ENCODE results near the gene PASD1.
"Not testable (repeated sequence)": the region's sequence is repeated elsewhere in the genome, so short reads cannot be mapped to it uniquely, and the experiment has no call there.

PASD1 gene, protein sequence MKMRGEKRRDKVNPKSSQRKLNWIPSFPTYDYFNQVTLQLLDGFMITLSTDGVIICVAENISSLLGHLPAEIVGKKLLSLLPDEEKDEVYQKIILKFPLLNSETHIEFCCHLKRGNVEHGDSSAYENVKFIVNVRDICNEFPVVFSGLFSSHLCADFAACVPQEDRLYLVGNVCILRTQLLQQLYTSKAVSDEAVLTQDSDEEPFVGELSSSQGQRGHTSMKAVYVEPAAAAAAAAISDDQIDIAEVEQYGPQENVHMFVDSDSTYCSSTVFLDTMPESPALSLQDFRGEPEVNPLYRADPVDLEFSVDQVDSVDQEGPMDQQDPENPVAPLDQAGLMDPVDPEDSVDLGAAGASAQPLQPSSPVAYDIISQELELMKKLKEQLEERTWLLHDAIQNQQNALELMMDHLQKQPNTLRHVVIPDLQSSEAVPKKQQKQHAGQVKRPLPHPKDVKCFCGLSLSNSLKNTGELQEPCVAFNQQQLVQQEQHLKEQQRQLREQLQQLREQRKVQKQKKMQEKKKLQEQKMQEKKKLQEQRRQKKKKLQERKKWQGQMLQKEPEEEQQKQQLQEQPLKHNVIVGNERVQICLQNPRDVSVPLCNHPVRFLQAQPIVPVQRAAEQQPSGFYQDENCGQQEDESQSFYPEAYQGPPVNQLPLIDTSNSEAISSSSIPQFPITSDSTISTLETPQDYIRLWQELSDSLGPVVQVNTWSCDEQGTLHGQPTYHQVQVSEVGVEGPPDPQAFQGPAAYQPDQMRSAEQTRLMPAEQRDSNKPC

DNA sequence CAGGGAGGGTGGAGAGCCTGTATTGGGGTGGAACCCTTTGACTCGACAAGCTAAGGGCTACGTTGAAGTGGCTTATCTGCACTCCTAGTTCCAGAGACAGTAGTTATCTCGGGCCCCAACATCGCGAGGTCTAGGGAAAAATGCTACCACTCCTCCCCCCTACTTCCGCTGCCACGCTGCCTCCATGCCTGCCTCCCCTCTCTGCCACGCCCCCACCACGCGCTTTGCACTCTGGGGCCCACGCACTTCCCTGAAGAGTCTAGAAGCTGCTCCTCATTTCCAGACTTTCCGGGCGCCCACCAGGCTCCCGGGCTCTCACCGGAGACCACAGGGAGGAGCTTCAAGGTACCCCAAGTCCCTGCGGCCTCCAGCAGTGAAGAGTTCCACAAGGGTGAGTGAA lies at the start of gene PASD1:
TSS of gene PASD1 (plus strand) at position 227 of the 400 bp plus-strand sequence. CDS start 37,879 bp downstream, outside the sequence.
- no peak for DNase-seq

DNA sequence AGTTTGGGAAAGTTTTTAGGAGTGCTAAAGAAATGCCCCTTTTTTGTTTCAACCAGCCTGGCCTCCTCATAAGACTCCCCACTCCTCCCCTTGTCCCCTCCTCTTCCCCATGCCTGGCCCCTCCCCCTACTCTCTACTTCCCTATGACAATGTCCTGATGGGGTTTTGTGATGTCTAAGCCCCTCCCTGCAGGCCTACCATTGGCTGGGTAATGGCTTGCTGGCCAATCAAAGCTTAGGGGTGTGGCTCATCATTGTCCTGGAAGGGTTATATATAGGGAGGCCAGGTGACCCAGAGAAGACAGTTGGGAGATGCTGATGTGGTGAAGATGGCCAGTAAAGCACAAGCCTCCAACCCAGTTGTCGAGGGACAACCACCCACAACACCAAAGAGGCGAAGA lies 48.2 kb upstream of the PASD1 start:
- DNase-seq = no peak

DNA sequence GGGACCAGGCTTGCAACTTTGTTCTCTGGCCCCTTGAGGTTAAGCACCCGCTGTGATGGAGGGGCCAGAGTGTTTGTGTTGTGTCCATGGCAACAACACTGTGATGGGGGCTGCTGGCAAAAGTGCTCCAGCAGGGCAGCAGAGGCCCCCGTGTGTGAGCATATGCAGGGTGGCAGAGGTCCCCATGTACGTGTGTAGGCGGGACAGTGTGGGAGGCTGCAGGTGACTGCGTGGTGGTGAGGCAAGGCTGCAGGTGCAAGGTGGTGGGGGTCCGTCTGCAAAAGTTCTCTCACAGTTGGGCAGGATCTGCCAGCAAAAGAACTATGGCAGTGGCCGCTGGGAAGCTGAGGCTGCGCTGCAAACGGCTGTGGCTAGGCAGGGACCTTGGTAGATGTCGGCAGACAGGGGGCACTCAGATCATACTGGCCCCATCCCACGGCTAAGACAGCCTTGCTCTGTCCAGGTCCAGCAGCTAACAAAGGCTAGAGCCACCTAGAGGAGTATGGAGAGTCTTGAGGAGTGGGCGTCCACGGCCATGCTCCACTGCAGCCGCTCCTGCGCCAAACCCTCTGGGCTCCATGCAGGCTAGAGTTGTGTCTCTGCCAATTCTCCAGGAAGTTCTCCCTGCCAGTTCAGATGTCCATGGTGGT lies 46.8 kb upstream of the PASD1 start:
- DNase-seq = no peak

DNA sequence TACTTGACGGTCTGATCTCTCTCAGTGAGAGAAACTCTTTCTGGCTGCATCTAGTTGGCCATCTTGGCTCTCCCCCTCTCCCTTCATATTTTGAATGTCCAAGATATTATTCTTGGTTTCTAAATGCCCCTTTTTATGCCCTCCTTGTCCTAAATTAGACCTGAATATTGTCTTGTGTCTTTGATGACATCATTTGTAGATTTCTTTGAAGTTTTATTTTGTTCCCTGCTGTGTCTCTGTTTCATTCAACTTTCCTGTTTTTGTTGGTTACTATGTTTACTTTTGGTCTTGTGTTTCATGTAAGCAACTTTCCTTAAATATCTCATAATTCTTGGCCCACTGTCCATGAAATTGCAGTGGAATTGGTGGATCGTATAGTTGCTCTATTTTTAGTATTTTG lies 46.1 kb upstream of the PASD1 start:
- DNase-seq = no peak

DNA sequence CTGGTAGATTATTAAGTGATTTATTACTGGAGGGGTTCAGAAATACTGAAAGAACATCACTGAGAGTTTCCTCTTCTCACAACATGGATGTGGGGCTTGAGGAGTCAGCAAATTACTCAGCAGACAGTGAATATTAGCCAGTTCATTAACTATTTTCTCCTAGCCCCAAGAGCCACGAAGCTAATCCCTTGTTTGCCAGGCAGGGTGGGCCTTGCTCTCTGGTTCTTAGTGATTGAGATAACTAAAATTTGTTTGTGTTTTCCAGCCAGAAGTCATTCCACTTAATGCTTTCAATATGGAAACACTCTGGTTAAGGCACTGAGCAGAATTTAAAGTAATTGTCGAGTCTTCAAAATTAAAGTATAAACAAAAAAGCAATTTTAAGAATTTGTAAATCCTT lies 40.1 kb upstream of the PASD1 start:
- no peak for DNase-seq

DNA sequence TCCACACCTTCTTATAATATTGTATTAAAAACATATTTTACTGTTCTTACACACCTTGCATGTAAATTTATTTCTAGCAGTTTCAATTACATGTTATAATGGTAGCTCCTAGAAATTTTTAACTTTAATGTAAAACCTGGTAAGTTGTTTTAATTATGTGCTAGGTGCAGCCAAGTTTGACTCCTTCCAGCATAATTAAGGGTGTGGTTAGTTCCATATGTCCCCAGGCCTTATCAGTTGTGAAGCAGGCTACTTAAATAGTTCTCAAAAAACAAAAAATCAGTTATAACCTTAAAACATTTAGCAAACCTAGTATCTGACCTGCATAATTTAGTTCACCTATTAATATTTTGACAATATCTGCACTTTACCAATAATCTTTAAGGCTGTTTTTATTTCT lies 26.9 kb upstream of the PASD1 start:
- DNase-seq = no peak

DNA sequence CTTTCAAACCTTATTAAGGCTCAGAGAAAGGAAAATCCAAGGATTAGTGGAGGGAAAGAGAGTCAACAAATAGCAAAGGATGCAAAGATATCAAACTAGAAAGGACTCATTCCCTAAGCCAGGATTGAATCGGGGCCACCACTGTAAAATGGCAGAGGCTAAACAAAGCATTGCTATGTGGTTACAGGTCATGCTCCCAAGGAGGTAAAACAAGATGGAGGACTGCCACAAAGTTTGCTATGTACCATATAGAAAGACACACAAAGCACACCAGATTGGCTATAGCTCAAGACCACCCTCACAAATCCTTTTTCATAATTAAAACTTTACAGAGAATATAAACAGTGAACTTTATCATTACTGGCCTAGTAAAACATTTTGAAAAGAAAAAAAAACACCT lies 25.9 kb upstream of the PASD1 start:
- DNase-seq = no peak

DNA sequence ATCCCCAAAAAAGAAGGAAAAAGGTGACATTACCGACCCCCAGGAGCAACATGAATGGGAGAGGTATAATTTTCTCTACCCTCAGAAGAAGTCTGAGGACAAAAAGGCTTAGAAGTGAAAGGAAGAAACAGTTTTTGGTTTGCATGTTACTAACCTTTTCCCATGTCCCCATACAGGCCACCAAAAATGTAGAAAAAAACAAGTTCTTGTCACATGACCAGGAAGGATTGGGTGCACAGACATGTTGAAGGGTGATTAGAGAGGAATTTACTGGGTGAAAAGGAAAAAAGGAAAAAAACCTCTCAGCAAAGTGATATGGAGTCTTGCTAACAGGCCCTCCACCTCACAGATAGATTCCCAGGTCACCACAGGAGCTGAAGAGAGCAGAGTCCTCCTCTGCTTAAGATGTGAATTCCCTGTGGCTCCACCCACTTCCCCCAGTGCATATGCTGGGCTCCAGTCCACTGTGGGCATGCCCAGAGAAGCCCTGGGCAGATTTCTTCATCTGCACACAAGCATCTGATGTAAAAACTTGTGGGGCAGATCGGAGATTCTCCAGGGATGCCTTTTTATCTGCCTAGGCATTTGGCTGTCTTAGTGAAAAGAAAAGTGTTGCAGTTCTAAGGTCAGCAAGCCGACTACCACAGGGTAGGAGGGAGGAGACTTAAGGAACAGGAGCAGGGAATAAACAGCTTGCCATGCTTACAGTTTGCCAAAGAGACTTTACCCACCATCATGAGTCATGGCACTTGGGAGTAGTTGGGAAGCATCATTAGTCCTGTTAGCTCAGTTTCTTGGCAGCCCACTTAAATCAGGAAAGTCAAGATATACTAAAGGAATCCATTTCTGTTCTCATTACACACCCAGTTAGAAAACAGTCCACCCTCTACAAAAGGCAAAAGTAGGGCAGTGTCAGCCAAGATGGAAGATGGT lies 25.0 kb upstream of the PASD1 start:
- no peak for DNase-seq

DNA sequence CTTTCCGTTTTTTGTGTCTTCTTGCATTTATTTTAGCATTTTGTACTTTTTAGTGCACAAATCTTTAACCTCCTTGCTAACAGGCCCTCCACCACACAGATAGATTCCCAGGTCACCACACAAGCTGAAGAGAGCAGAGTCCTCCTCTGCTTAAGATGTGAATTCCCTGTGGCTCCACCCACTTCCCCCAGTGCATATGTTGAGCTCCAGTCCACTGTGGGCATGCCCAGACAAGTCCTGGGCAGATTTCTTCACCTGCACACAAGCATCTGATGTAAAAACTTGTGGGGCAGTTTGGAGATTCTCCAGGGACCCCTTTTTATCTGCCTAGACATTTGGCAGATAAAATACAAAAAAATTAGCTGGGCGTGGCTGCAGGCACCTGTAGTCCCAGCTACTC lies 19.8 kb upstream of the PASD1 start:
- DNase-seq = no peak

DNA sequence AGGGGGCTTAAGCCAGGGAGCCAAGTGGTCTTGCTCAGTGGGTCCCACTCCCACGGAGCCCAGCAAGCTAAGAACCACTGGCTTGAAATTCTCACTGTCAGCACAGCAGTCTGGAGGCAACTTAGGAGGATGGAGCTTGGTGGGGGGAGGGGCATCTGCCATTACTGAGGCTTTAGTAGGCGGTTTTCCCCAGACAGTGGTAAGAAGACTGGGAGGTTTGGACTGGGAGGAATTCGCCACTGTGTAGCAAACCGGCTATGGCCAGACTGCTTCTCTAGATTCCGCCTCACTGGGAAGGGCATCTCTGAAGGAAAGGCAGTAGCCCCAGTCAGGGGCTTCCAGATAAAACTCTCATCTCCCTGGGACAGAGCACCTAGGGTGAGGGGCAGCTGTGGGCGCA lies 17.2 kb upstream of the PASD1 start:
- not testable (repeated sequence) for DNase-seq

DNA sequence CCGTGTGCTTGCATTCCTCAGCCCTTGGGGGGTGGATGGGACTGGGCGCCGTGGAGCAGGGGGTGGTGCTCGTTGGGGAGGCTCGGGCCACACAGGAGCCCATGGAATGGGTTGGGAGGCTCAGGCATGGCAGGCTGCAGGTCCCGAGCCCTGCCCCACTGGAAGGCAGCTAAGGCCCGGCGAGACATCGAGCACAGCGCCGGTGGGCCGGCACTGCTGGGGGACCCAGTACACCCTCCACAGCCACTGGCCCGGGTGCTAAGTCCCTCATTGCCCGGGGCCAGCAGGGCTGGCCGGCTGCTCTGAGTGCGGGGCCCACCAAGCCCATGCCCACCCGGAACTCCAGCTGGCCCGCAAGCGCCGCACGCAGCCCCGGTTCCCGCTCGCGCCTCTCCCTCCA lies 12.3 kb upstream of the PASD1 start:
- not testable (repeated sequence) for DNase-seq

DNA sequence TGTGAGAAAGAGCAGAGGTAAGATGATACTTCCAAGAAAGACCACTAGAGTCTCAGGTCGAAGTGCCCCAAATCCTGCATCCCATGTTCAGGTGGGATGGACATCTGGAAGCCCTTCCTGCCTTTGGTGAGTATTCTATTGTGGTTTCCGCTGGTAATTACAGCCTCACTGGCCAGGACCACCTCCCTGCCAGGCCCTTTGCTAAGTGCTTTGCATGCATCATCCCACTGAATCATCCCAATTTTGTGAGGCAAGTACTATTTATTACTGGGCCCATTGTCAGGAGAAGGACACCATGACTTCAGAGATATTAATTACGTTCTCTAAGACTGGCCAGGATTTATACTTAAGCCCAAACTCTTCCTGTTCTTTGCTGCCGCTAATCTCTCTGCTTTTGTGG lies 10.7 kb upstream of the PASD1 start:
- DNase-seq = no peak

DNA sequence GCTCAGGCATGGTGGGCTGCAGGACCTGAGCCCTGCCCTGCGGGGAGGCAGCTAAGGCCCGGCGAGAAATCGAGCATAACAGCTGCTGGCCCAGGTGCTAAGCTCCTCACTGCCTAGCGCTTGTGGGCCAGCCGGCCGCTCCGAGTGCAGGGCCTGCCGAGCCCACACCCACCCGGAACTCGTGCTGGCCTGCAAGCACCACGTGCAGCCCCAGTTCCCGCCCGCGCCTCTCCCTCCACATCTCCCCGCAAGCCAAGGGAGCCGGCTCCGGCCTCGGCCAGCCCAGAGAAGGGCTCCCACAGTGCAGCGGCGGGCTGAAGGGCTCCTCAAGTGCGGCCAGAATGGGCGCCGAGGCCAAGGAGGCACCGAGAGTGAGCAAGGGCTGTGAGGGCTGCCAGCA lies 8.2 kb upstream of the PASD1 start:
- not testable (repeated sequence) for DNase-seq

DNA sequence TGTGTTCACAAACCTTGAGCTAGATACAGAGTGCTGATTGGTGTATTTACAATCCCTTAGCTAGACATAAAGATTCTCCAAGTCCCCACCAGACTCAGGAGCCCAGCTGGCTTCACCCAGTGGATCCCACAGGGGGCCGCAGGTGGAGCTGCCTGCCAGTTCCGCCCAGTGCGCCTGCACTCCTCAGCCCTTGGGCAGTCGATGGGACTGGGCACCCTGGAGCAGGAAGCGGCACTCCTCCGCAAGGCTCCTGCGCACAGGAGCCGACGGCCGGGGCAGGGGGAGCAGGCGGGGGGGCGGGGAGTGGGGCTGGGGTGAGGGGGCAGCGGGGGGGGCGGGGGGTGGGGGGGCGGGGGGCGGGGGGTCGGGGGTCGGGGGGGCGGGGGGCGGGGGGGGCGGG lies 990 bp upstream of the PASD1 start:
- DNase-seq = not testable (repeated sequence)

DNA sequence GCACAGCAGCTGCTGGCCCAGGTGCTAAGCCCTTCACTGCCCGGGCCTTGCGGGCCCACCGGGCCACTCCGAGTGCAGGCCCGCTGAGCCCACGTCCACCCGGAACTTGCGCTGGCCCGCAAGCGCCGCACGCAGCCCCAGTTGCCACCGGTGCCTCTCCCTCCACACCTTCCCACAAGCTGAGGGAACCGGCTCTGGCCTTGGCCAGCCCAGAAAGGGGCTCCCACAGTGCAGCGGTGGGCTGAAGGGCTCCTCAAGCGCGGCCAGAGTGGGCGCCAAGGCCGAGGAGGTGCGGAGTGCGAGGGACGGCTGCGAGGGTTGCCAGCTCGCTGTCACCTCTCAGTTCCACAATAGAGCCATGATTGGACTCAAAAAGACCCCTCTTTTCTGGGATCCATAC lies 472 bp upstream of the PASD1 start:
- not testable (repeated sequence) for DNase-seq

DNA sequence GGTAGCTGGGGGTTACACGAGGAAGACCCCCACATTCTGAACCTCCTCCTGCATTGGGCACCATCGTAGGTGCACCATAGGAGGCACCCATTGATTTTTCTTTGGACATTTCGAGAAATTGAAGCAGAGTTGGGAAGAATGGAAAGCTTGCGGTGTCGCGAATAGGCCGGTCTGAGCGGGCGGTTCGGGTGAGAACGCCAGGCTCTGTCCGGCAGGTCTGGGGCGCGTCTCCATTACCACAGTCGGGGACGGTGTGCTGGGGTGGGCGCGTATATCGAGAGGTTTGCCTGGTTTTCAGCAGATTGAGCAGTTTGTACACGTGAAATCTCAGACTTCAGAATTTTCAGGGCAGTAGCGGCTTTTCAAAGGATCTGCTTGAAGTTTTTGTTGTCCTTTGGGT lies 560 bp downstream of the PASD1 start:
- DNase-seq = no peak

DNA sequence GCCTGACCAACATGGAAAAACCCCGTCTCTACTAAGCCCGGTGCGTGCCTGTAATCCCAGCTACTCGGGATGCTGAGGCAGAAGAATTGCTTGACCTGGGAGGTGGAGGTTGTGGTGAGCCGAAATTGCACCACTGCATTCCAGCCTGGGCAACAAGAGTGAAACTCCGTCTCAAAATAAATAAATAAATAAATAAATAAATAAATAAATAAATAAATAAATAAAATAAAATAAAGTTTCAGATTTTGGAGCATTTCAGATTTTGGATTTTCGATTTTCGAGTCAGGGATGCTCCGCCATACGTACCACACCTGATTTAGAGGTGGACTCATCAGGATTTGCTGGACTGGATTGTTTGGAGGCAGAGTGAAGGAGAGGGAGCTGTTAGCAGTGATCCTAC lies 3.4 kb downstream of the PASD1 start:
- DNase-seq = not testable (repeated sequence)

DNA sequence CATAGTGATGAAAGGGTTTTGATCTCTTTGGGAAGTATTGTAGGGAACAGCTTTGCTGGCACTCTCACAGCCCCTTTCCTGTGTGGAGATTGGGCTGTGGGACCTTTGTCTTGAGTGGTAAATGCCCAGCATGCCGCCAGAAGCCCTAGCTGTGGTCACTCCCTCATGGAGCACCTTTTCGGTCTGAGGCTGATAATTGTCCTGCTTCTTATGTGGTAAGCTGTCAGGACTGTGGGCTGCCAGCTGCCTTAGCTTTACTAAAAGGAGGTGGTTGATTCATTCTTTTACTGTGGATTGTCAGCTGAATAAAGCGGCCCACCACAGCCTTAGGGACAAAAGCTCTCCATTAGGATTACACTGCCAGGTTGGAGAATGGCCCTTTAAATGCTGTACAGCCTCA lies 7.1 kb downstream of the PASD1 start:
- no peak for DNase-seq

DNA sequence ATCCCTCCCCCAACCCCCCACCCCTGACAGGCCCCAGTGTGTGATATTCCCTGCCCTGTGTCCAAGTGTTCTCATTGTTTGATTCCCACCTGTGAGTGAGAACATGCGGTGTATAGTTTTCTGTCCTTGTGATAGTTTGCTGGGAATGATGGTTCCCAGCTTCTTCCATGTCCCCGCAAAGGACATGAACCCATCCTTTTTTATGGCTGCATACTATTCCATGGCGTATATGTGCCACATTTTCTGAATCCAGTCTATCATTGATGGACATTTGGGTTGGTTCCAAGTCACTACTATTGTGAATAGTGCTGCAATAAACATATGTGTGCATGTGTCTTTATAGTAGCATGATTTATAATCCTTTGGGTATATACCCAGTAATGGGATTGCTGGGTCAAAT lies 29.9 kb downstream of the PASD1 start:
- DNase-seq = not testable (repeated sequence)

DNA sequence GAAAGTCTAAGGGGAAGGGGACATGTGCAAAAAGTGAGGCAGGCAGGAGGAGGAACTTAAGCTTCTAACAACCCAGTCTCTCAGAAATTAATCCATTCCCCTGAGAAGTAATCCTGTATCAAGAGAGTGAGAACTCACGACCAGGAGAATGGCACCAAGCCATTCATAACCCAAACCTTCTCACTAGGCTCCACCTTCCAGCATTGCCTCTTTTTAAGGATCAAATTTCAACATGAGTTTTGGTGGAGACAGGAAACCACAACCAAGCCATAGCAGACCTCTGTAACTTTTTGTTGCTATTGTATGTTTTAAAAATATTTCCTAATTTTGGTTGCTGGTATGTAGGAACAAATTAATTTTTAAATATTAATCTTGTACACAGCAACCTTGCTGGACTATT lies 32.8 kb downstream of the PASD1 start:
- no peak for DNase-seq

DNA sequence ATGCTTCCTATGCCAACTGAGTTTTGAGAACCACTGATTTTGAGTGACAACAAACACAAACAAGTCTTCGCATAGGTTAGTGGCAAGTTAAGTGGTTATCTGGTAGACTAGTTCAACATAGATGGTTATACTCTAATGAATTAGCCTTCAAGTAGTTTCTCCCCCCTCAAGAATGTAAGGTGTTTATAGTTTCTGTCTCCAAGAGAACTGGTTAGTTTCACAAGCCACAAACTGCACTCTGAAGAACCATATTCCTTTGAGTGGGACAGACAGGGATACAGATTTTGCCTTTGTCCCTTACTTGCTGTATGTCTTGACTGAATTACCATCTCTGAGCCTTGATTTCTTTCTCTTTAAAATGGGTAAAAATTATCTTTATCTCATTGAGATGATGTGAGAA lies 41.5 kb downstream of the PASD1 start:
- DNase-seq = no peak

DNA sequence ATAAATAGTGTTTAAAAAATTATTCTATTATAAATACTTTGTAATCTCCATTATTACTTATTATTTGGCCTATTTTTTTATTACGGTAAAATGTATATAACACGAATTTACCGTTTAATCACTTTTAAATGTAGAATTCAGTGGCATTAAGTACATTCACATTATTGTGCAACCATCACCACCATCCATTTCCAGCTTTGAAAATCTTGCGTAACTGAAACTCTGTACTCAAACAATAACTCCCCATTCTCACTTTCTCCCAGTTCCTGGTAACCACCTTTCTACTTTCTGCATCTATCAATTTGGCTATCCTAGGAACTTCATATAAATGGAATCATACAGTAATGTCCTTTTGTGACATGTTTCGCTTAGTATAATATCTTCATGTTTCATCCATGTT lies 45.7 kb downstream of the PASD1 start:
- no peak for DNase-seq

DNA sequence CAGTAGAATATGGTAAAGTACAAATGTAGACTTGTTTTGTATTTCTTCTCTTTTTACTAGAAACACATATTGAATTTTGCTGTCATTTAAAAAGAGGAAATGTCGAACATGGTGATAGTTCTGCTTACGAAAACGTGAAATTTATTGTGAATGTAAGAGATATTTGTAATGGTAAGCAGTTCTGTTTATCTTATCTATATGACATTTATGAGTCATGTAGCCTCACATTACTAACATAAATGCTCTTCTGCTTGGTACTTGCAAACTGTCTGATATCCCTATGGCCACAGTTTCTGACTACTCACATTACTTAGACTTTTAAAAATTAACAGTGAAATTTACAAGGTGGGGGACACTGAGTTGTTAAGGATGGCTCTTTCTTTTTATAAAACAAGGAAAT lies 57.9 kb downstream of the PASD1 start:
- no peak for DNase-seq
